NCI-H2171 (cell line): ENCODE measurements around the gene DSC3.
"Not testable (repeated sequence)": the region's sequence is repeated elsewhere in the genome, so short reads cannot be mapped to it uniquely, and the experiment has no call there.

Experiments used
- DNase-seq: peaks from one replicate; lab custom pipeline; 2025; lab: John Stamatoyannopoulos, UW

DSC3 gene

DNA sequence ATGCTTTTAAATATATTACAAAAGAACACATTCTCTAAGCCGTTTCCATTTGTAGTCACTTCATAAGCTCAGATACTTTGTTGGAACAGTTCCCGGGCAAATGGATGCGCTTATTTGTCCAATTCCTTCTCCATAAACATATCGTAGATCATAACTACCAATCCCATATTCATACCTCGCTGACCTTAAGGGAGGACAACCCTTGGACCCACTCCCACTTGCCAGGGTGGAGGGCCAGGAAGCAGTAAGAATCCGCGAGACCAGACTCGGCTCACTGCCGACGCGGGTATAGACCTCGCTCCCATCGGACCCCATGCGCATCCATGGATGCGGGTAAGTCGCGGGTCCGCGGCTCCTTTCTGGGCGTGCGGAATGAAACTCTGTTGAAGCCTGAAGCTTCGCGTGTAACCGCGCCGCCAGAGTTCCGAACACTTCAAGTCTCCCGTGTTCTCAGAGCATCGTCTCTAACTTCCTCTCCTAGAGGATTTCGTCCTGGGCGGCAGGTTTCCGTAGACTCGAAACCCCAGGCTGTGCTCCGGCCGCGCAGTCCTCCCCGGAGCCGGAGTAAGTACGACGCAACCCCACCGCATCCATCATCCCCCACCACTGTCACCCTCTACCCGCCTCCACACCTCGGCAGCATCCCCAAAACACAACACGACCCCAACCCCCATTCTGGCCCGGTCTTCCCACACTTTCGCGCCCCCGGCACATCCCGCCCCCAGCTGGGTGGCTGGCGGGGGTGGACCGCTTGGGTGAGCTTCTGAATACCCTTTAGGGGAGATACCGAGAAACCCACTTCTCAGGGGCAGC, 1.1 kb downstream of the DSC3 start:
- DNase-seq = no peak

DNA sequence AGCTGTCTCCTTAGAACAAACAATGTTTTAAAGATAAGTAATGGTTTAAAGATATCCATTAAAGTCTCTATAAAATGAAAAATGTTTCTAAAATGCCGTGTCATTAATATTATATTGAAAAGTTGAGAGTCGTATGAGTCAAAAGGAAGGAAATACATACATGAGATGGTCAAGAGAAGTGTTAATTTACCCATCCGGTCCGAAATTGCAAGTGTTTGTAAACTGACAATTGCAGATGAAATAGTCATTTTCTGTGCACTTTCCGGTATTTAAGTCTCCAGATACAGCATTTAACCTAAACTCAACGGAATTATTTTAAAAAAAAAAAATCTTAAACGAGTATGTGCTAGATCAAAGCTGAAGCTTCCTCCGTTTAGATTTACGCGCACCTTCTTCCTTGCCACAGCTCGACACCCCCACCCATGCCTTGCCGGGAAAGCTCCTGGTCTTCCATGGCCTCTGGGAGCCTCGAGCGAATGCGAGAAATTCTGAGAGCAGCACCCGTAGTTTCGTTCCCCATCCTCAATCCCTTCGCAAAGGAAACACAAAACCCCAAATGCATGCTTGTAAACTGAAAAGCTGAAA, 1.8 kb downstream of the DSC3 start:
- no peak for DNase-seq

DNA sequence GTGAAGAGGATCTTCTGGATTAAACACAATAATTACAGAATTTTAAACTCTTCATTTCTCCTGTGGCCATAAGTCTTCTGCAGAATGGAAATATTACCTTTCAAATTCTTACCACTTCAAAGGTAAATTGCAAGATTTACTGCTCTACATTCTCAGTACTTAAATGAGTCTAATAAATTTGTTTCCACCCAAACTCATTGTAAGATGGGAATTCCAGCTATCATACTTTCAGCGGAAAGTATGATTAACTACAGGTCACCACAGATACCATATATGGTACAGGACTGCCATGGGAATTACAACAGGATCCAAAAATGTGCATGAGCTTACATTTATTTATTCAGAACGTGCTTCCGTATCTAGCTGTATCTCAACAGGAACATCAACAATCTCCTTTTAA, 3.1 kb downstream of the DSC3 start:
- no peak for DNase-seq

GRCh38 chr18:31037686-31038085, 4.9 kb downstream of the DSC3 start:
- not testable (repeated sequence) for DNase-seq

- no peak for DNase-seq
Observed at GRCh38 chr18:31034541-31034940, 8.0 kb downstream of the DSC3 start.

- DNase-seq = no peak
Observed at GRCh38 chr18:31030574-31031278, 11.8 kb downstream of the DSC3 start.

- no peak for DNase-seq
Observed at GRCh38 chr18:31015715-31016434, 26.7 kb downstream of the DSC3 start.

DNA sequence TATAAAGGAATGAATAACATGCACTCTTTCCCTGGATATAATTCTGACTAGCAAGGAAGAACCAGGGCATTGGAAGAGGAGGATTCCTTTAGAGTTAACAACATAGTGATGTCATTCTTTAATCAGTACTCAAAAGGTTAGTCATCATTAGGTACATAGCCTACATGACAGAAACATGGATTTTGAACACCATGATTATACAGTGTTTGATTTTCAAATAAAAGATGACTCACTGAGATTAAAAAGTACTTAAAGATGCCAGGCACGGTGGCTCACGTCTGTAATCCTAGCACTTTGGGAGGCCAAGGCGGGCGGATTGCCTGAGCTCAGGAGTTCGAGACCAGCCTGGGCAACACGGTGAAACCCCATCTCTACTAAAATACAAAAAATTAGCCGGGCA, 31.1 kb downstream of the DSC3 start:
- not testable (repeated sequence) for DNase-seq

GRCh38 chr18:31010601-31011000, 31.9 kb downstream of the DSC3 start:
- DNase-seq = no peak

- DNase-seq = no peak
Observed at GRCh38 chr18:30999887-31000628, 42.5 kb downstream of the DSC3 start.

GRCh38 chr18:30999186-30999585, 43.4 kb downstream of the DSC3 start:
- no peak for DNase-seq

GRCh38 chr18:30997223-30997622, 45.3 kb downstream of the DSC3 start:
- DNase-seq = no peak

GRCh38 chr18:30992231-30992630, 50.3 kb downstream of the DSC3 start:
- DNase-seq = no peak

DNA sequence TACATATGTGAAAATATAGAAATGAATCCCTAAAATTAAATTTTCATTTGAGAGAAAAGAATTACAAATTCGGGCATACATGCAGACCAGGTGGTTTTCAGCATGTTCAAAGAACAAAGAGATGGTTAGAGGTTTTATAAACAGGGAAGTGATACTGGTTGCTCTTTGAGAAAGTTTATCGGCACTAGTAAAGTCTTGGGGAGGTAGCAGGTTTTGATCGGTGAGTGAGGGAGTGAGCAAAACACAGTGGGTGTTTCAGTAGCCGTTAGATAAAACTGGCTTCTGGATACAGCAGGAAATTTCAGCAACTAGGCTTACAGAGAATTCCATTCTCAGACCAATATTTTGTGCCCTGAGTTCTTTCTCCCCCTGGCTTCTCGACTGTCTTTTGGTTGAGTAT, 51.1 kb downstream of the DSC3 start:
- no peak for DNase-seq

DNA sequence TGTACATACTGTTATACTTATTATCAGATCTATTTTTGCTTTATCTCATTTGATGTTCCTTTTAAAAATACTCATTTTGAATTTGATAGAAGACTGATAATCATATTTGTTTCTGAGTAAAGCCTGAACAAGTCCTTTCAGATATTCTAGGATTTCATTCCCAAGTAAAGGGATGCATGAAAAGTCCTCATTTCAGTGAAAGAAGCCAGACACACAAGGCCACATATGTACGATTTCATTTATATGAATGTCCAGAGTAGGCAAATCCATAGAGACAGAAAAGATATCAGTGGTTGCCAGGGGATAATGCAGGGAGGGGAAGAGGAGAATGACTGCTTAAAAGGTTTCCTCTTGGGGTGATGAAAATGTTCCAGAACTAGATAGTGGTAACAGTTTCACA, 53.4 kb downstream of the DSC3 start:
- no peak for DNase-seq

GRCh38 chr18:30988440-30988839, 54.1 kb downstream of the DSC3 start:
- no peak for DNase-seq

- no peak for DNase-seq
Observed at GRCh38 chr18:30987467-30988241, 54.9 kb downstream of the DSC3 start.

DNA sequence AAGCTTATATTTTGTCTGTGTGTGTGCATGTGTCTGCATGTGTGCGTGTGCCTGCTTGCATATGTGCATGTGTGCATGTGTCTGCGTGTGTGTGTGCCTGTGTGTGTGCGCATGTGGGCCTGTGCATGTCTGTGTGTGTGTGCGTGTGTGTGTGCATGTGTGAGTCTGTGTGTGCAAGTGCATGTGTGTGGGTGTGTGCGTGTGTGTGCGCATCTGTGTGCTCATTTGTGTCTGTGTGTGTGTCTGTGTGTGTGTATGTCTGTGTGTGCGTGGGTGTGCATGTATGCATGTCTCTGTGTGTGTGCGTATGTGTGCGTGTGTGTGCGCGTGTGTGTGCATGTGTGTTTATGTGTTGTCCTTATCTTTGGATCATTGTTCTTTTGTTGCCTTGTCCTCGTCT, 56.8 kb downstream of the DSC3 start:
- no peak for DNase-seq

DNA sequence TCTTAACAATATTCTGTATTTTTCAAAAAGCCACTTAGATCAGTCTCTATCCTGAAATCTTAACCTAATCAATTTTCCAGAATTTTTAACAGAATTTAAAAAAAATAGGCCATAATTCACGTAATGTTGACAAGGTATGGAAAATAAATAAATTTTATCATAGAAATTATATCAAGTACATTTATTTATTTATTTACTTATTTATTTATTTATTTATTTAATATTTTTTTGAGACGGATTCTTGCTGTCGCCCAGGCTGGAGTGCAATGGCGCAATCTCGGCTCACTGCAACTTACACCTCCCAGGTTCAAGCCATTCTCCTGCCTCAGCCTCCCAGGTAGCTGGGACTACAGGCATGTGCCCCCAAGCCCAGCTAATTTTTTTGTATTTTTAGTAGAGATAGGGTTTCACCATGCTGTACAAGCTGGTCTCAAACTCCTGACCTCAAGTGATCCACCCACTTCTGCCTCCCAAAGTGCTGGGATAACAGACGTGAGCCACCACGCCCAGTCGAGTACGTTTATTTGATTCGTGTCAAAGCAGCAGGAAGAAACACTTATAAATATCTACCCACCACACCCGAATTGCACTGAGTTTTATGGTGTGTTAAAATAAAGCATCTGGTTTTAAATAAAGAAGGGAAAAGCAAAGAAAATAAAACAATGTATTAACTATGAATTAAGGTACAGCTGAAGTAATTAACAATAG, 60.1 kb downstream of the DSC3 start:
- no peak for DNase-seq

DNA sequence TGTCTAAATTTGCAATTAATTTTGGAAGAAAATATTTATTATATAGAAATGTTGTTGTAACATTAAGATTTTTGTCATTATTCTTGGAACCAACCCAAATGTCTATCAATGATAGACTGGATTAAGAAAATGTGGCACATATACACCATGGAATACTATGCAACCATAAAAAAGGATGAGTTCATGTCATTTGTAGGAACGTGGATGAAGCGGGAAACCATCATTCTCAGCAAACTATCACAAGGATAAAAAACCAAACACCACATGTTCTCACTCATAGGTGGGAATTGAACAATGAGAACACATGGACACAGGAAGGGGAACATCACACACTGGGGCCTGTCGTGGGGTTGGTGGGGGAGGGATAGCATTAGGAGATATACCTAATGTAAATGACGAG, 64.5 kb downstream of the DSC3 start:
- DNase-seq = not testable (repeated sequence)
